SU-DHL-6 (cell line): ENCODE results near the gene ARMC7.

Experiments used
- H2AFZ ChIP-seq: fragments of 200-600 bp; sonication (generic); 2 replicates; pipeline ENCODE4 v1.6.1; 2014; ENCODE audit warnings: low read depth, mild to moderate bottlenecking, moderate library complexity, mixed read lengths, antibody characterized with exemption, low read length; ENCODE audit not compliant: severe bottlenecking
- H3F3A ChIP-seq: fragments of 200-600 bp; shearing (Covaris generic); 2 replicates; pipeline ENCODE4 v1.6.0; 2016; ENCODE audit warnings: antibody characterized with exemption, mild to moderate bottlenecking; ENCODE audit not compliant: insufficient read depth
- H3K27ac ChIP-seq: fragments of 200-600 bp; sonication (generic); 2 replicates; pipeline ENCODE4 v1.5.1; 2016; ENCODE audit warnings: low read depth, mild to moderate bottlenecking, low read length, moderate library complexity, mixed read lengths
- H3K27me3 ChIP-seq: fragments of 200-600 bp; sonication (generic), shearing (Covaris generic); 2 replicates; pipeline ENCODE4 v1.6.0; 2014; ENCODE audit warnings: mild to moderate bottlenecking, low read length
- H3K36me3 ChIP-seq: fragments of 200-600 bp; sonication (generic); 2 replicates; pipeline ENCODE4 v1.6.1; 2014; ENCODE audit warnings: mild to moderate bottlenecking, low read length, mixed read lengths
- H3K4me2 ChIP-seq: fragments of 300-600, 200-600 bp; shearing (Covaris generic), sonication (generic); 2 replicates; pipeline ENCODE4 v1.6.0; 2014; ENCODE audit warnings: low read length, low read depth, mild to moderate bottlenecking; ENCODE audit not compliant: poor library complexity, severe bottlenecking
- H3K4me3 ChIP-seq: fragments of 200-600 bp; sonication (generic); 2 replicates; pipeline ENCODE4 v1.5.1; 2014; ENCODE audit warnings: antibody characterized with exemption, low read length, mild to moderate bottlenecking, mixed read lengths; ENCODE audit not compliant: insufficient read depth, poor library complexity, severe bottlenecking
- H3K79me2 ChIP-seq: fragments of 200-600 bp; sonication (generic); 2 replicates; pipeline ENCODE4 v1.6.1; 2014; ENCODE audit warnings: mild to moderate bottlenecking, low read length, moderate library complexity; ENCODE audit not compliant: insufficient read depth
- H3K9ac ChIP-seq: fragments of 200-600 bp; sonication (generic); 2 replicates; pipeline ENCODE4 v1.7.0; 2014; ENCODE audit warnings: mild to moderate bottlenecking, low read length
- H3K9me2 ChIP-seq: fragments of 200-600 bp; sonication (generic); replicated peaks from 2 replicates; pipeline ENCODE4 v1.6.1; 2014; ENCODE audit warnings: low read length; ENCODE audit not compliant: insufficient read depth
- H3K9me3 ChIP-seq: fragments of 200-600 bp; sonication (generic); 2 replicates; pipeline ENCODE4 v1.6.1; 2014; ENCODE audit warnings: low read length, mixed read lengths; ENCODE audit not compliant: insufficient read depth
- H4K20me1 ChIP-seq: fragments of 200-600 bp; sonication (generic); 2 replicates; pipeline ENCODE4 v1.6.1; 2014; ENCODE audit warnings: low read depth, mild to moderate bottlenecking, antibody characterized with exemption, low read length, moderate library complexity, mixed read lengths
- CTCF ChIP-seq: fragments of 200-600 bp; sonication (generic); IDR thresholded peaks from one replicate; pipeline ENCODE4 v1.5.1; 2017; ENCODE audit warnings: antibody characterized with exemption, mild to moderate bottlenecking, low read length, moderate library complexity; ENCODE audit not compliant: insufficient read depth, poor library complexity, severe bottlenecking
- EZH2phosphoT487 ChIP-seq: fragments of 200-600 bp; sonication (generic), shearing (Covaris generic); conservative IDR thresholded peaks from 2 replicates; pipeline ENCODE4 v1.6.1; 2018; ENCODE audit warnings: mild to moderate bottlenecking, antibody characterized with exemption, low read length, moderate library complexity, mixed read lengths

Gene ARMC7

GRCh38 chr17:75147878-75148546 is 38.2 kb downstream of the ARMC7 start:
- Histone ChIP-seq H2AFZ (no peak overlapping the region), H3K9me3 (no peaks in the 10 kb centered on the region), H3K9ac (no peak overlapping the region), H3K27ac (no peak overlapping the region), H3K4me2 (no peak overlapping the region), H3K9me2 (no peaks in the 10 kb centered on the region), H3K27me3 (no peaks in the 10 kb centered on the region), H3F3A (0 out of 2 replicates have a peak, but pooled peaks cover 9% of the 10 kb centered on the region), H4K20me1 (0 out of 2 replicates have a peak, but pooled peaks cover 13% of the 10 kb centered on the region), H3K36me3 (peaks cover 31% of the 10 kb centered on the region), H3K4me3 (no peak overlapping the region), H3K79me2 (peaks cover 57% of the 10 kb centered on the region)
- TF ChIP-seq CTCF = no peak
- TF ChIP-seq EZH2phosphoT487 = no peak

- peak overlapping the region; percentile 81 for H3K4me3 ChIP-seq
- H3K9me3 ChIP-seq = no peaks in the 10 kb centered on the region
- H3K79me2 ChIP-seq = peaks cover 69% of the 10 kb centered on the region
- peaks cover 10% of the 10 kb centered on the region; the same call in 1 of the 2 replicates for H3F3A ChIP-seq
- H3K36me3 ChIP-seq = peaks cover 9% of the 10 kb centered on the region
- H3K4me2 ChIP-seq = peak overlapping the region; percentile 95
- H4K20me1 ChIP-seq = 0 out of 2 replicates have a peak, but pooled peaks cover 9% of the 10 kb centered on the region
- no peaks in the 10 kb centered on the region for H3K27me3 ChIP-seq
- H3K9me2 ChIP-seq = no peaks in the 10 kb centered on the region
- H3K27ac ChIP-seq = peak overlapping the region; percentile 63; the same call in 1 of the 2 replicates
- H2AFZ ChIP-seq = no peak overlapping the region
- peak overlapping the region; percentile 94 for H3K9ac ChIP-seq
- TF ChIP-seq CTCF = no peak
- TF ChIP-seq EZH2phosphoT487 = no peak
Observed at GRCh38 chr17:75151930-75152329, 42.2 kb downstream of the ARMC7 start.

- peak overlapping the region; percentile 63 for H3K27ac ChIP-seq
- TF ChIP-seq CTCF = no peak
- TF ChIP-seq EZH2phosphoT487 = no peak
- H3K9me3 ChIP-seq = no peaks in the 10 kb centered on the region
- no peaks in the 10 kb centered on the region for H3K9me2 ChIP-seq
- peak overlapping the region; percentile 81 for H3K4me3 ChIP-seq
- H4K20me1 ChIP-seq = 0 out of 2 replicates have a peak, but pooled peaks cover 9% of the 10 kb centered on the region
- peaks cover 3% of the 10 kb centered on the region; the same call in 1 of the 2 replicates for H3K36me3 ChIP-seq
- no peak overlapping the region for H2AFZ ChIP-seq
- no peaks in the 10 kb centered on the region for H3K27me3 ChIP-seq
- peak overlapping the region; percentile 95 for H3K4me2 ChIP-seq
- peaks cover 67% of the 10 kb centered on the region for H3K79me2 ChIP-seq
- peak overlapping the region; percentile 94 for H3K9ac ChIP-seq
- H3F3A ChIP-seq = peaks cover 10% of the 10 kb centered on the region; the same call in 1 of the 2 replicates
Observed at GRCh38 chr17:75152523-75152921, 42.8 kb downstream of the ARMC7 start.
